ENCODE measurements around the gene ERC2.
A peak's percentile ranks its signal among the peaks of the same experiment; 100 is the strongest.
"Not testable (repeated sequence)": the region's sequence is repeated elsewhere in the genome, so short reads cannot be mapped to it uniquely, and the experiment has no call there.

The ERC2 gene

GRCh38 chr3:55515550-55516246 is 952.6 kb downstream of the ERC2 start:
- no peak for DNase-seq (ENCODE audit: extremely low spot score, insufficient read length, low read depth)
- FAIRE-seq = no peak

GRCh38 chr3:55514962-55515361 is 953.3 kb downstream of the ERC2 start:
- DNase-seq (ENCODE audit: extremely low spot score, insufficient read length, low read depth) (no peak), FAIRE-seq (no peak)

GRCh38 chr3:55512571-55513343 is 955.5 kb downstream of the ERC2 start:
- no peak for DNase-seq (ENCODE audit: extremely low spot score, insufficient read length, low read depth)
- FAIRE-seq = no peak

GRCh38 chr3:55511895-55512570 is 956.2 kb downstream of the ERC2 start:
- no peak for FAIRE-seq
- DNase-seq (ENCODE audit: extremely low spot score, insufficient read length, low read depth) = no peak

- DNase-seq (ENCODE audit: extremely low spot score, insufficient read length, low read depth) (no peak), FAIRE-seq (no peak)
These were observed 959.9 kb downstream of the ERC2 start for GRCh38 chr3:55508335-55508734.

GRCh38 chr3:55507808-55508207 is 960.5 kb downstream of the ERC2 start:
- no peak for FAIRE-seq

GRCh38 chr3:55505776-55506175 is 962.5 kb downstream of the ERC2 start:
- FAIRE-seq = no peak
- DNase-seq (ENCODE audit: extremely low spot score, insufficient read length, low read depth) = no peak

More at GRCh38 chr3:55507808-55508207, 960.5 kb downstream of the ERC2 start:
- DNase-seq (ENCODE audit: extremely low spot score, insufficient read length, low read depth) = no peak

GRCh38 chr3:55505102-55505501 is 963.2 kb downstream of the ERC2 start:
- not testable (repeated sequence) for FAIRE-seq; DNase-seq (ENCODE audit: extremely low spot score, insufficient read length, low read depth)

GRCh38 chr3:55501905-55502304 is 966.4 kb downstream of the ERC2 start:
- no peak for DNase-seq (ENCODE audit: extremely low spot score, insufficient read length, low read depth)
- FAIRE-seq = no peak

- no peak for DNase-seq (ENCODE audit: extremely low spot score, insufficient read length, low read depth)
- no peak for FAIRE-seq
These were observed 967.5 kb downstream of the ERC2 start for GRCh38 chr3:55500555-55501330.

- FAIRE-seq (no peak), DNase-seq (ENCODE audit: extremely low spot score, insufficient read length, low read depth) (no peak)
These were observed 969.7 kb downstream of the ERC2 start for GRCh38 chr3:55498520-55498919.

GRCh38 chr3:55497250-55497649 is 971.0 kb downstream of the ERC2 start:
- no peak for DNase-seq (ENCODE audit: extremely low spot score, insufficient read length, low read depth)

GRCh38 chr3:55494976-55495375 is 973.3 kb downstream of the ERC2 start:
- DNase-seq (ENCODE audit: extremely low spot score, insufficient read length, low read depth) (no peak), FAIRE-seq (no peak)

More at GRCh38 chr3:55497250-55497649, 971.0 kb downstream of the ERC2 start:
- FAIRE-seq = no peak

GRCh38 chr3:55492976-55493375 is 975.3 kb downstream of the ERC2 start:
- FAIRE-seq = no peak
- no peak for DNase-seq (ENCODE audit: extremely low spot score, insufficient read length, low read depth)

- no peak for FAIRE-seq
- DNase-seq (ENCODE audit: extremely low spot score, insufficient read length, low read depth) = no peak
These were observed 976.9 kb downstream of the ERC2 start for GRCh38 chr3:55491296-55491816.

GRCh38 chr3:55490276-55490913 is 977.9 kb downstream of the ERC2 start:
- FAIRE-seq = no peak
- DNase-seq (ENCODE audit: extremely low spot score, insufficient read length, low read depth) = no peak

GRCh38 chr3:55489798-55490132 is 978.5 kb downstream of the ERC2 start:
- DNase-seq (ENCODE audit: extremely low spot score, insufficient read length, low read depth) = no peak
- FAIRE-seq = no peak

- DNase-seq (ENCODE audit: extremely low spot score, insufficient read length, low read depth) (peak; percentile 28), FAIRE-seq (no peak)
These were observed 979.7 kb downstream of the ERC2 start for GRCh38 chr3:55488398-55489055.
